ENCODE data around the gene FAF2.

The FAF2 gene

DNA sequence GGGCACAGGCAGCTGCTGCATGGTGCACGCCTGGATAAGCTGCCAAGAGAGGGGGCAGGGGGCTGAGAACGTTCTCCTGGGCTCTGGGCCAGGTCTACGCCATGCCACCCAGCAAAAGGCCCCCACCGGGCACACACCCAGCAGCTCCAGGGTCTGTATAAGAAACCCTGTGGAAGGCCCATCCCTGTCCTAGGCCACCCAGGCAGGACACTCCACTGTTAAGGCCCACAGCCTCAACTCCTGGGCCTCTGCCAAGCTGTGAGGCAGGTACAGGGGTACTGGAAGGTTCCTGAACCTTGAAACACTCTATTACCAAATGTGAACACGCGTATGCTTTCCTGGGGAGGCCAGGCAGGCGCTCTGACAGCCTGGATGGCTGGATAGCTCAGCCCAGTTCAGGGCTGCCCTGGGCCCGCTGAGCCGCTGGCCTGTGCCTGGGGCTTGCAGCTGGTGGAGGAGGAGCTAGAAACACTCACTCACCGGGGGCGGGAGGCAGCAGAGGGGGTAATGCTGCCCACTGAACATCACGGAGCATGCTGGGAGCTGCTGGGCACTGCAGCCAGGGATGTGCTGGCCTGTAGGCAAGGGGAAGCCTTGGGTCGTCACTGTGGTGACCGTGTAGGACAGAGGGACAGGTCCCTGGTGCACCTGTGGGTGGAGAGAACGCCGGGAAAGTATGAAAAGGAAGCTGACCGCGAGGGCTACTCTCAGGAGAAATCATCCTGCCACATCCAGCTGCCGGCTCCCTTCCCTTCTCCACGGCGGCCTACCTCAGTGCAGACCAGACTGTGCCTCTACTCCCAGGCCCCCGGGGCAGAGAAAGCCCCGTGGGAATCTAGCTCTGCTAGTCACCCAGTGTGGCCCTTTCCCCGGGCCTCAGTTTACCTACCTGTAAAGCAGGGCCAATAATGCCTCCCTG, 83.1 kb downstream of the FAF2 start:
- no peak for DNase-seq (ENCODE audit: low read depth, low spot score)

DNA sequence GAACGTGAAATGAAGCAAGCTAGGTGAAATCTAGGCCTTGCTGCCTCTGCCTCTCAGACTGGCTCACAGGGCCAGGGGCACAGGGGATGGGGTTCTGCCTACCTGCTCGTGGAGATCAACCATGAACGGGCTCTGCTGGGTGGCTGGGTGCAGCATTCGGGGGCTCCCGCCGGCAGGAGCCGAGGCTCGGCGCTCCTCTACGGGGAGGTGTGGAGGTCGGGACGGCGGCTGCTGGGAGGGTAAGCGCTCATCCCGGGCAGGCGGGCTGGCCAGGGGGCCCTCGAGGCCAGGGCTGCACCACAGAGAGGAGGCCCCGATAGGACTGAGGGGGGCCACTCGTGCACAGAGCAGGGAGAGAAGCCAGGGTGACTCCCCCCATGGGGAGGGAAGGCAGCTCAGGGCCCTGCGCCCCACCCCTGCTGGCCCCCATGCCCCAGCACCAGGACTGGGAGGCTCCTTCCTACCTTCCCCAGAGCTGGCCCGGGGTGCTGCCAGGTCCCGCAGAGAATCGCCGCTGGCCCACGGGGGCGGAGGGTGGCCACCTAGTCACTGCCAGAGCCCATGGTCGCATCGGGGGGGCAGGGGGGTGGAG, 83.8 kb downstream of the FAF2 start:
- no peak for DNase-seq (ENCODE audit: low read depth, low spot score)

DNA sequence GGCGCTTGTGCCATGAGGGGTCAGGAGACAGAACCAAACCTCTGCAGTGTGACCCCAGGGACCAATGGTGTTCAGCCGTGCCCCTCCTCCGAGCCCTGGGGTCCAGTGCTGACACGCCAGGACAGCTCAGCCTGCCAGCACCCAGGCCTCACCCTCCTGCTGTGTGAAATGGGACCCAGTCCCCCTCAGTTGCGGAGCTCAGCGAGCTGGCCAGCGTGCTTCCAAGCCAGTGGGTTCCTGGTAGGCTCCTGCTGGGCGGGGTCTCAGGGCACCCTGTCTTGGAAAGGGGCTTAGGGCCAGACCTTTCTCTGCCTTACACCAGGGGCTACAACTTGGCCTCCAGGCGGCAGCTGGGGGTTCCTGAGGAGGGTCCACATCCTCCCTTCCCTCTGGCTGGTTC, 84.6 kb downstream of the FAF2 start:
- no peak for DNase-seq (ENCODE audit: low read depth, low spot score)

DNA sequence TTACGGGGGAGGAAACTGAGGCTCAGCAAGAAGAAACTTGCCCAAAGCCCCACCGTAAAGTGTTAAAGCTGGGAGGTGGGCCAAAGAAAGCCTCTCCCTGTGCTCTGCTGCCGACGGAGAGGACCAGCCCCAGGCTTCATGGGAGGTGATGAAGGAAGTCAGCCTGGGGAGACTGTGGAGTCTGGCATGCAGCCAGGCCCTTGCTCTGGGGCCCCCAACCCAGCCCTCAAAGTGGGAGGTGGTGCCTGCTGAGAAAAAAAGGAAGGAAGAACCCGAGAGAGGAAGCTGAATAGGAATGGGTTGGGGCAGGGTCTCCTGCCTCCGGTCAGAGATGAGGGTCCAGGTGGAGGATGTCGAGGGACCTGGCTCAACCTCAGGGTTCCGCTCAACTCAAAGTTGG, 85.2 kb downstream of the FAF2 start:
- DNase-seq (ENCODE audit: low read depth, low spot score): no peak

DNA sequence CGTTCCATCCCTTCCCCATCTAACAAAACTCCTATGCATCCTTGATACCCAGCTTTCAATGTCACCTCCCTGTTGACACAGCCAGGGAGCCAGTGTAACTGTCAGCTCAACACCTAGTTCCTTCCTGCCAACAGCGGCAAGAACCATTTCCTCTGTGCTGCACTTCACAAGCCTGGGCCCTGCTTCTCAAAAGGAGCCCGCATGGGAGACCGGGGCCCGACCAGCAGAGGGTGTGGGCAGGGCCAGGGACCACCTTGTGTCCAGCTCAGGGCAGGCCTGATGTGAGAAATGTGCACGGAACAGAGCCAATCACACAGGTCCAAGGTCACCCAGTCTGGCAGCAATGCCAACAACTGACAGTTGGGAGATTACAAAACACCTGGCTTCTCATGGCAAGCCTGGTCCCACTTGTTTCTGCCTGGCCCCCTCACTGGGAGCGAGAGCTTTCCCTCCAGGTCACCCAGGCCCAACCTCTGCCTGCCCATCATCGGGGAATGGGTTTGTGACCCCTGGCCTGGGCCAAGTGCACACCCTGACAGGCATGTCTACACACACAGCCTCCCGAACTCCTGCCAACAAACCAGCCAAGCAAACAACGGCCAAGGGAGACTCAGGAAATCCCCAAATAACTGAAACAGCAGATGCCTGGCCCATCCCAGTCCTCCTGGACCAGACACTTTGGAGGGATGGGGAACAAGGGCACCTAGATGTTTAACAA, 85.9 kb downstream of the FAF2 start:
- DNase-seq (ENCODE audit: low read depth, low spot score): no peak

DNA sequence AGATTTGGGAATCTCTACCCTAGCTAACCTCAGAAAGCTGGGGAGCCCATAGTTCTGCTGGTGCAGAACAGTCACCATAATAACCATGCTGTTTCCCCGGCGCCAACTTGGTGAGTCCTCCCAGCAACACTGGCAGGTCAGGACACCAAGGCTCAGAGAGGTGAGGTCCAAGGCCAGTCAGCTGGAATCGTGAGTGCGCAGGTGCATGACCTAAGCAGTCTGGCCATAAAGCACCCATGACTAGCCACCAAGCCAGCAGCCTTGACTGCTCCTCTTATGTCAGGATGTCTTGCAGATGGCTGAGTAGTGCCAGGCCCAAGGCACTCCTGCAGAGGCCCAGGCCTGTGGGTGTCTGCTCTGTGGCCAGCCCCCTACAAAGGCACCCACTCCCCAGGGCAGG, 86.5 kb downstream of the FAF2 start:
- no peak for DNase-seq (ENCODE audit: low read depth, low spot score)

DNA sequence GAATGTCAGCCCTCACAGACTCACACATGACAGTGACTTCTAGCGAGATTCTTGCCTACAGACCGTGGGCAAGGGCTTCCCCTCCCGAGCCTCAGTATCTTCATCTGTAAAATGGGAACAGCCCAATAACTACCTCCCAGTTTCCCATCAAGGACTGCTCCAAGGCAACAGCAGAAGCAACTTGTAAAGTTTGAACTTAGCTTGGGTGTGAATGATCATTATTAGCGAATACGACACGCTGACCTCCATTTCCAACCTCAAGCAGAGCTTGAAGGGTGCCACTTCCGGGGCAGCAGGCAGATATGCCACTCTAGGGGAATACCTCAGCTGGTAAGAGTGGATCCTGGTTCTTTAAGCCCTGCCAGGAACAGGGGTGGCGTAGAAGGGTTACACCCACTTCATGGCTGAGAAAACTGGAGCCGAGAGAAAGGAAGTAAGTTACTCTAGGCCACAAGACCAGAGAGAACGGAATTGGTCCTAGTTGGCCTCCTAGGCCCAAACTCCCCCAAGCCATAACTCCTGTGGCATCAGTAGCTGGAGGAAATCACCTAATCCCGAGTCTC, 87.0 kb downstream of the FAF2 start:
- DNase-seq (ENCODE audit: low read depth, low spot score): no peak

DNA sequence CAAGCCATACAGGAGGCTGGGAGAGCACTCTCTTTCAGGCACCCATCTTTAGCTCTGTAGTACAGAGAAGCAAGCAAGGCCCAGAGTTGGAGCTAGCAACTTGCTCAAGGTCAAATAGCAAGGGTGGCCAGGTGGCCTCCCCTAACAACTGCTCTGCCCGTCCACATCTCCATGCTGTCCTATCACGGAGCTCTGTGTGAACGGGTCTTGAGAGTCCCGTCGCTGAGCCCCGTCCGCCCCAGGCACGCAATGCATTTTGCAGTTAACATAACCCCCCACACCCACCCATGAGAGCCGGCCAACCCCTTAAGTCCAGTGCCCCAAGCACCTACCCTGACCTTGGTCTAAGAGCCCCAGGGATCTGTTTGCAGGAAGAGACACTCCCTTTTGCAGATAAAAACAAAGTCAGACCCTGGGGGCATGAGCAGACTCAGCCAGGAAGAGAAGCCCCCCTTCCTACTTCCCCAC, 87.5 kb downstream of the FAF2 start:
- DNase-seq (ENCODE audit: low read depth, low spot score): no peak

DNA sequence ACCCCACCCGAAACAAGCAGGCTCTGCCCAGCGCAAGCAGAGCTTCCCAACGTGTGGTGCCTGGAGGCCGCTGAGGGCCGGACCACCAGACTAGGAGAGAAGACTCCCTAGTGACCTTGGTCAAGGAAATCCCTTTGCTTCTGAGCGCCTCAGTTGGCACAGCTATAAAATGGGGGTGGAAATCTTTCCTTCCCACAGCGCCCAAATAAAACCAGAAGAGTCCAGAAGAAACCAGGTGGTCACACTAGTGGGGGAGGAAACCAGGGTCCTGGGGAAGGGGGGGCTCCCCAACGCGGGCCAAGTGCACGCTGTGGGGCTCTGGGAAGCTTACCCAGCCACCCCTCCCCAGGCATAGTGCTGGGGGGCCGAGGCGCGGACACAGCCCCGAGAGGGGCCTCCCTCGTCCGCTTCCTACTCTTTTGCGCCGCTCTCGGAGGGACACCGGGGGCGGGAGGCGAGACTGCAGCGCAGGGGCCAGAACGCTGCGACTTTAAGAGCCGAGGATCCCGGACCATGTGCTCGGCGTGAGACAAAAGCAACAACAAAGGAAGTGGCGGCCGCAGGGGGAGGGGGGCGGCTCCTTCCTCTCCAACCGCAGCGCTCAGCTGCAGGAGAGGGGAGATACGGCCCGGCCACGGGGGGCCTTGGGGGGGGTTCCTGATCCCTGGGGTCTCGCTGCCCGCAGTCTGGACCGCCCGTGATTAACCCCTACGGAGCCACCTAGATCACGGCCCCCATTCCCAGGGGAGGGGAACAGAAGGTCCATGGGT, 88.1 kb downstream of the FAF2 start:
- peak; percentile 51 for DNase-seq (ENCODE audit: low read depth, low spot score)

DNA sequence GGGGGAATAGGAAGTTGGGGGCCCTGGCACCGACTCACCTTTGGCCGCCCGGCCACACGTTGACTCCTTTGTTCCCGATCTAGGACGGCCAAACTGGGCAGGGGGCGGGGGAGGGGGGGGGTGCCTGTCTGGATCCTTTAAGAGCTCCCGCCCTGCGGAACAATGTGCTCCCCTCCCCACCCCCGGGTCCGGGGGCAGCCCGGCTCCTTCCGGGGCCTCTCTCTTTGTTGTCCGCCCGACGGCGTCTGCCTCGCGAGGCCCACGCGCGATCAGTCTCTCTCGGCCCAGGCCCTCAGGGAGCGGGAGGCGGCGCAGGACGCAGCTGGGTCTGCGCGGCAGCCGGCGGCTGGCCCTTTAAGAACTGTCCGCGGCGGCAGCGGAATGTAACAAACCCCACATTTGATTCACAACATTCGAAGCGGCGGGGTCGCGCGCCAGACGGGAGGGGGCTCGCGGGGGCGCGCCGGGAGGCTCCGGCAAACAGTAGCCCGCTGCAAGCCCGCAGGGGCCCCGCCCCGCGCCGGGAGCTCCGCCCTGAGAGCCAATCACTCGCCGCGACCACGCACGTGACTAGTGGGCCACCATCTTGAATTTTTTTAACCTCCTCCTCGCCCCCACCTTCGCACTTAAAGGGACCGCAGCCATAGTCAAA, 88.8 kb downstream of the FAF2 start, which contains the start of gene RNF44:
Gene RNF44 (minus strand): TSS at position 501 of the 652 bp plus-strand sequence. CDS start 4,930 bp downstream, outside the sequence.
- DNase-seq (ENCODE audit: low read depth, low spot score): peak; percentile 96

DNA sequence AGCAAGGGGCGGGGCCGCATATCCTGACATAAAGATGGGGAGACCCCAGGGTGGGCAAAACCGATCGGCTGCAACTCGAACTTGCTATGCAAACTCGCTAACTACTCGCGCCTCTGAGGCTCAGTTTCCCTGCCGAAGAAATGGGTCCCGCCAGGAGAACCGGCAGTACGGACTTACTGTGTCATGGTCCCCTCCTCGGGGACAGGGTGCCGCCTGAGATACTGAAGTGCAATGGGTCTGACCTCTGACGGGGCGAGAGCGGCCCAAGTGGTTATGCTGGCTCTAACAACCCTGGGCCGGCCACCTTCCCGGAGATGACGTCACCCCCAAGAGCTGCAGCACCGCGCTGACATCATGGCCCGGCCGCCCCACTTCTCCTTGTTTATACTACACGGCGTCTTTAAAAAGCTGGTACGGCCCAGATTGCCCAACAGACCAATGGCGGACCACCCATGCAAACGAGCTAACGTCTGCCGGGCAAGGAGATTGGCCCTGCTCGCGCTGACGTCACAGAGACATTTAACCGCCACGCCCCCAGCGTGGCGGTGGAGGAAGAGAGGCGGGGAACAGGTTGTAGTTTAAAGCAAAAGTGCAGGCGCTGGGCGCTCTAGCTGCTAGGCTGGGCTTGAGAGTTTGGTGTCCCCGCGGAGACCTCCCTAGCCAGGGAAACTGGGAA, 89.5 kb downstream of the FAF2 start:
- DNase-seq (ENCODE audit: low read depth, low spot score): peak; percentile 93

DNA sequence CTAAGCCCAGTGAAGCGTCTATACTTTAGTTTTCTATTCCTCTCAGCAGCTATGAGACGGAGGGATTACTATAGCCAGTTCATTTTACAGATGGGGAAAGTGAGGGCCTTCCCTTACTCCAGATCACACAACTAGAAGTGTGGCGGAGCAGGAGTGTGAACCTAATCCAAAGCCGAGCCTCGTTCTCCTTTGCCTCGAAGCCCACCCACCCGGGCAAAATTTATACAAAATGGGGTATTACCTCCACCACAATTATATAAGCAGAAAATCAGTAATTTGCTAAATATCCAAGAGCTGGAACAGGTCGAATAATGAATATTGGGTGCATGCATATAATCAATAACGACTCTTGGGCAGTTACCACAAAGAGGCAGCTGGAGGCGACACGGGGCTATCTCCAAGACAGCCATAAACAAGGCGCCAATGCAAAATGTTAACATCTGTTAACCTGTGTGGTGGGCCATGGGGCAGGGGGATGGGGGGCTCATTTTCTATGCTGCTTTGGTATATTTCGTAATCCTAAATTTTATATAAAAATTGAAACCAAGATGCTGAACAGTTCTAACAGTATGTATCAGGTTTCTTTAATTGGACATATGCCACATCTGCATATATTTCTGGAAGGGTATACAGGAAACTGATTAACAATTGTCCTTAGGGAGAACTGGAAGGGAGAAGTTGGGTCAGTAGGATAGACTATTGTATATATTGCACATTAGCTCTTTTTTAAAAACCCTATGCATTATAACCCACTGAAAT, 90.2 kb downstream of the FAF2 start:
- no peak for DNase-seq (ENCODE audit: low read depth, low spot score)

DNA sequence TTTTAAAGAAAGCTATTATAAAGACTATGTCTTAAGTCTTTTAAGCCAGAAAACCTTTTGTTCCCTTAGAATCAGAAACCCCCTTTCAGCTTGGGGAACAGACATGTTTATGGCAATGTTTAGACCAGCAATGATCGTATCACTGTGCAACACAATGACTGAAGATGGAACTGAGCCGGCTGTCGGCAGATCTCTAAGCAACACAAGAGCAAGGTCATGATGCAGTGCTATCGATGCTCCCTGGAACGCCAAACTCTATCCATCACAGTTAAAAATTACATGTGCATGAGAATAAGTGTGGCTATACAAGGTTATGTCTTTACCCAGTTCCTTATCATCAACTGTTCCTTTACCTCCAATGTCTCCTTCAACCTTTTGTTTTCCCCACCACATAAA, 90.8 kb downstream of the FAF2 start:
- no peak for DNase-seq (ENCODE audit: low read depth, low spot score)

DNA sequence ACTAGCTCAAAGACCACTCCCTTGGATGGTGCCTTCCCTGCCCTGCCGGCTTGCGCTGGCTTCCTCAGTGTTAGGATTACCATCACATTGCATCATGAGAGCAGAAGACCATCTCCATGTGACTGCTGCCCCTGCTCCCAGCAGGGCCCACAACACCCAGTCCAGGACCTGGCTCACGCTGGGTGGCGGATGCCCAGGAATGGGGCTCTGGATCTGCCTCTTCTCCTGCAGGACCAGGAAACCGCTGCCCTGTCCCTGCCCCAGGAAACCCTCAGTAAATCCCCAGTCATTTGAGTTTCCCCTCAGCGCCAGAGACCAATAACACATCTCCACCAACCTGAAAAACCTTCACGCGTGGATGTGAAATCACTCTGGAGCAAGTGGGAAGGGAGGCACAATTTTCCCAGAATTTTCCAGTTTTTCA, 92.3 kb downstream of the FAF2 start:
- DNase-seq (ENCODE audit: low read depth, low spot score): no peak

DNA sequence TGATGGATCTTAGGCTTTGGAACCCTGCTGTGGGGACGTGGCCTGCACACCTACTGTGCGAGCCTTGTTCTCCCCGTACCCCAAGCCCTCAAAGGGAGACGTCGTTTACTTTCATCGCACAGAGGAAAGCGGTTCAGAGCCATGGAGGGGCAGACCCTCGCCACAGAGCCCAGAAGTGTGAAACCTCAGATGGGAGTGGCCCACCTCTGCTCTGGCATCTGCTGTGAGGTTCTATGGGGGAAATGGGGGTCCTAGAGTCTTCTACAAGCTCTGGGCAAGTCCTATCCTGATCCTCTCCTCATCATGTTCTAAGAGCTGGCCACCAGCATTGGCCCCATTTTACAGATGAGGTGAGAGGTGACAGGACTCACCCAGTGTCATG, 92.8 kb downstream of the FAF2 start:
- no peak for DNase-seq (ENCODE audit: low read depth, low spot score)

DNA sequence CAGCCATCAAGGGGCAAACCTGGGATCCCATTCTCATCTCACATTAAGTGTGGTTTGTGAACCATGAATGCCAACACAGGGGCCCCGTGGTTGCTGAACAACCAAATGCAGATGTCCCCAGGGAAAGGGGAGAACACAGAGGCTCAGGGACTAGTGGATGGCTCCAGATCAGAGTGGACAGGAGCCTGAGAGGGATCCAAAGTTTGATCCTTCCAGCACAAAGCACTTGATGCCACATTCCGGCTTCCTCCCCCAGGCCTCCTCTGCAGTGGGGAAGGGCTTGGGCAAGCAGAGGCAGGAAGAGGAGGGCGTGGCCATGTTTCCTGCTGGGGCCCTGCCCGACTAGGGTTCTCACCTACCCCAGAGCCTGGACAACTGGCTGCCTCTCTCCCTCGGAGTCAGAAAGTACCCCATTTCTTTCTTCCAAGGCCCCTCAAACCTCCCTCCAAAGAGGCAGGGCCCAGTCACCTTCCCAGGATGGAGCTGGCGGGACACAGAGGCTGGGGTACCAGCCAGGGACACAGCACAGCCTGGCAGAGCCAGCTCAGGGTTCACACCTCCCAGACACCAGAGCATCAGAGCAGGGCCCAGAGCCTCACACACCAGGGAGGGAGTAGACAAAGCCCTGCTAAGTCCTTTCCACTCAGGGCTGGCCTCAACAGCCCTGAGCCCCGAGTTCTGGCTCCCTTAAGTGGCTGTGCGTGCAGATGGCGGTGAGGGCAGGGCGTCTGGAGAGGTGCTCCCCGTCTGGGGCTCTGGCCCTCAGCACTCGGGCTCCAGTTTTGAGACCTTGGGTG, 93.4 kb downstream of the FAF2 start:
- no peak for DNase-seq (ENCODE audit: low read depth, low spot score)

DNA sequence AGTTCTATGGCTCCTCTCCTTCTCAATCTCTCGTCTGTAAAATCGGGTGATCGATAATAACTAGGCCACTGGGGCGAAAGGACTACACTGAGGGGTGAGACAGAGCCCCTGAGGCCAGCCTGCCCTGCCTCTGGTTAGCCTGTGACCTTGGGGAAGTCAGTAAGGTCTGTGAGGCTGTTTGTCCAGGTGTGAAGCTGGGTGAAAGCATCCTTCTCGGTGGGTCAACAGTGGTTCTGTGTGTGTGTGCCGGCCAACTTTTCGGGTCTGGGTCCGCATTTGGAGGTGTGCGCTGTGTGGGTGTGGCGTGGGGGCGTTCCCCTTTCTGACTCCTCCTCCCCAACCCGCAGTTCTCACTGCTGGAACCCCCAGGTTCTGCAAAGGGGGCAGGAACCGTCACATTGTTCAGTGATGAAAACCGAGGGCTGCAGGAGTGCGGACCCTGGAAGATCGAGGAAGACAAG, 94.0 kb downstream of the FAF2 start:
- DNase-seq (ENCODE audit: low read depth, low spot score): no peak

DNA sequence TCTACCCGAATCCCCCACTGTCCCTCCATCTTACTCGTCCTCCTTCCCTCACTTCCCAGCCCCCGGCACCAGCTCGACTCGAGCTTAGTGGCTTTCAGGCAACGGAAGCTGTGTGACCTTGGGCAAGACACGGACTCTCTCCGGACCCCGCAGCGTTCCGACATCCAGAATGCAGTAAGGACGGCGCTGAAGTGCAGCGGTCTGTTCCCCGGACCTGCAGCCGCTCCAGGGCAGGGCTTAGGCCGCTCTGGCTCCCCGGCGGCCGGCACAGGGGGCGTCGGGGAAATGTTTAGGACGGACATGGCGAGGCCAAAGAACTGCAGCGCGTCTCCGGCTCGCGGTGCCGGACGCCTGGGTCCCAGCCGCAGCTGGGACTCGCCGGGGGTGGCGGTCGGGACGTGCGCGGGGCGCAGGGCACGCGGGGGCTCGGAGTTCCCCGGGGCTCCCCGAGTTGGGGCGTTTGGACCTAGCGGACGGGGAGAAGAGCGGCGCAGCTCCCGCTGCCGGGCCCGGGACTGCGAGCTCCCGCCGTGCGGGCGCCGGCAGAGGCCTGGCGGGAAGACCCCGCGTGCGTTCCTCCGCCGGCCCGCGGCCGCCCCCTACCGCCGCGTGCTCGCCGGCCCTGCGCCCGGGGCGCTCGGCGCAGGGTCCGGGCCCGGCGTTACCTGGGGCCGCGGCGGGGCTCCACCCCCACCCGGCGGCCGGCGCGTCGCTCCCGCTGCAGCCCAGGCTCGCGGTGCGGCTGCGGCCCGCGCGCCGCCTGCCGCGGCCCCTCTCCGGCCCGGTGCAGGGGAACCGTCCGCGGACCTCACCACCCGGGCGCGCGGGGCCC, 94.6 kb downstream of the FAF2 start:
- no peak for DNase-seq (ENCODE audit: low read depth, low spot score)

All from activated naive CD8-positive, alpha-beta T cell treated with anti-CD3 and anti-CD28 coated beads, Interleukin-2, amount 50 U/mL, for 16 hours (primary cell).